HG02970 (cell line): ENCODE data around the gene ZBTB7A.

Experiments used
- ATAC-seq: cut with Tn5 transposase; IDR thresholded peaks from one replicate; pipeline ENCODE4 v1.9.1; 2021; ENCODE audit warnings: mild to moderate bottlenecking, moderate library complexity, moderate number of reproducible peaks; ENCODE audit not compliant: unreplicated experiment, low FRiP score

Gene ZBTB7A

DNA sequence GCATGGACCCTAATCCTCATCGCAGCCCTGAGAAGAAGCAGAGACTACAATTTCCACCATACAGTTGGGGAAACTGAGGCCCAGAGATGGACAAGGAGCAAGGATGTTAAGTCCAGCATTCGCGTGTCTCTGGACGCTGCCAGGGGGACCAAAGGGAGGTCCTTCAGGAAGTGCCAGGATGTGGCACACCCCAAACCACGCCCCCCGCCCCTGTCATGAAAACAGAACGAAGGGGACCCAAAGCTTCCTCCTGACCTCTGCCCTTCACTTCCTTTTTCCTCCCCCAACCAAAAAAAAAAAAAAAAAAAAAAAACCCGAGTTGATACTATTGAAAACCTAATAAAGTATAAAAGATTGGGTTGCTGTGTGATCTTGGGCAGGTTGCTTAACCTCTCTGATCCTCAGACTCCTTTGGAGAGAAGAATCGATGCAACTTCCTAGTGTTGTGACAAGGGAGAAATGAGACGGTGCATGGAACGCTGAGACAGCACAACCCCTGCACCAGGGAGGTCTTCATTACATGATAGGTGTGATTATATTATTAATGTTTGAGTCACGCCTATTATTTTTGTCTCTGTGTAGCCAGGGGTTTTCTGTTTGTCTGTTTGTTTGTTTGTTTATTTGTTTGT, 2.7 kb upstream of the ZBTB7A start:
- ATAC-seq, result no peak

DNA sequence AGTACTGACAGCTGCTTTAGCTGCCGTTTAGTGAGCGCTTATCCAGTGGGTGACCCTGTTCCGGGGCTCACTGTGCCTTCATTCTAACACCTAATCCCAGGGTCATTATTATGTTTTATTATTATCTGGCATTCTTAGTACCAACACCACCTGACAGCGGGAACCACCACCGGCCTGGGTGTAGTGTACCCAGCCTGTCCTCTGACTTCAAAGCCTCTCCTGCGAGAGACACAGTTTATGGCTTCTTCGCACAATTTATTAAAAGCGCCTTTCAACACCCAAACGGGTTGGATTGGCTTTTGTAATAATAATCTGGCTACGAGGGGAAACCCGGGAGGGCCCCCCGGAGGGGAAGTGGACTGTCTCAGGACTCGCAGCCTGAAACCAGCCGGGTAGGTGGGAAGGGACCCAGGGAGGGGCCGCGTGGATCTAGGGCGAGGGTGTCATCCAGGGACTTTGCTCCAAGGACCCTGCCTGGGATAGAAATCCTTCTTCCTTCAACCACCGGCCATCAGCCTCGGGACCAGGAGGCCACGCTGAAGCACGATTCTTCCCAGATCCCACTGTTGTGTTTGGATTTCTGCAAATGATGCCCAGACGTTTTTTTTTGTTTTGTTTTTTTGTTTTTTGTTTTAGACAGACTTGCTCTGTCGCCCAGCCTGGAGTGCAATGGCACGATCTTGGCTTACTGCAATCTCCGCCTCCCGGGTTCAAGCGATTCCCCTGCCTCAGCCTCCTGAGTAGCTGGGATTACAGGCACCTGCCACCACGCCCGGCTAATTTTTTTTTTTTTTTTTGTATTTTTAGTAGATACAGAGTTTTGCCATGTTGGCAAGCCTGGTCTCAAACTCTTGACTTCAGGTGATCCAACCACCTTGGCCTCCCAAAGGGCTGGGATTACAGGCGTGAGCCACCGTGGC, 1.6 kb upstream of the ZBTB7A start:
- ATAC-seq, result no peak

DNA sequence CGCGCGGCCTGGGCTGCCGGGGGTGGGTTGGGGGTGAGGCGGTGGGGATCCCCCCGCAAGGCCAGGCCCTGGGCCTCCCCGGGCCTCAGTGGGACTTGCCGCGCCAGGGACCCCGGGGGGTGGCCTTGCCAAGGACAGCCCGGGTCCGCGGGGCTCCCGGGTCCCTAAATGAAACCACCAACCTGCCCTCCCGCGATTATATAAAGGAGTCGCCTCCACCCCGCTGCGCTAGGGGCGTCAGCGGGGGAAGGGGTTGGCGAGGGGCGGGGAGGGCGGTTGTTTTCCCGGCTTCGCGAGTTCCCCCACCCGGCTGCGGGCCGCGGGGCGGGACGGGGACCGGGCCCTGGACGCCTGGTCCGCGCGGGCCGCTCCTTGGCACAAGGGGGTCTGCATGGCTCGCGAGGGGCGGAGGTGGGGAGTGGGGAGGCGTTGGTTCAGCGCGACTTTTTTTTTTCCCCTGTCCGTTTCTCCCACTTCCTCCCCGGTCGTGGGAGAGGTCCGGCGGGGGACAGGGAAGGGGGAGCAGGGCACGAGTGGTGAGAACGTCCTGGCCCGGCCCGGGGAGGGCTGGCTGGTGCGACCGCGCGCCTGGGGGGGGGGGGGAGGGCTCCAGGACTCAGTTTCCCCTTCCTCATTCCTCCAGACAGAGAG, 822 bp upstream of the ZBTB7A start:
- no peak for ATAC-seq

DNA sequence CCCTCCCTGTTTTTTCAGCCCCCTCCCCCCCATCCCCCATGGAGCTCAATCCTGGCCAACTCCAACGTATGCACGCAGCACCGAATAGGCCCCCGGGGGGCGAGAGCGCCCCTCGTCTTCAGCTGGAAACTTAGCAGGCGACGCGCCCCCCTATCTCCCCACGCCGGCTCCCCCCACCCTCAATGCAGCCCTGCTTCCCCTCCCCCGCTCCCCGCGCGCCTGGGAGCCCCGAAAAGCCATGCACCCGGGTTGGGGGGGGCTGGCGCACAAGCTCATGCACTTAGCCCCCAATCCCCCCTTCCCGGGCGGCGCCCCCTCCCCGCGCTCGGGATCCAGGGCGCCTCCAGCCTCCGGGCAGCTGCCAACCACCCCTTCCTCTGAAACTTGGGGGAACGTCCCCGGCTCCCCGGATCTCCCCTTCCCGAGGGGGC, 508 bp downstream of the ZBTB7A start:
- no peak for ATAC-seq

DNA sequence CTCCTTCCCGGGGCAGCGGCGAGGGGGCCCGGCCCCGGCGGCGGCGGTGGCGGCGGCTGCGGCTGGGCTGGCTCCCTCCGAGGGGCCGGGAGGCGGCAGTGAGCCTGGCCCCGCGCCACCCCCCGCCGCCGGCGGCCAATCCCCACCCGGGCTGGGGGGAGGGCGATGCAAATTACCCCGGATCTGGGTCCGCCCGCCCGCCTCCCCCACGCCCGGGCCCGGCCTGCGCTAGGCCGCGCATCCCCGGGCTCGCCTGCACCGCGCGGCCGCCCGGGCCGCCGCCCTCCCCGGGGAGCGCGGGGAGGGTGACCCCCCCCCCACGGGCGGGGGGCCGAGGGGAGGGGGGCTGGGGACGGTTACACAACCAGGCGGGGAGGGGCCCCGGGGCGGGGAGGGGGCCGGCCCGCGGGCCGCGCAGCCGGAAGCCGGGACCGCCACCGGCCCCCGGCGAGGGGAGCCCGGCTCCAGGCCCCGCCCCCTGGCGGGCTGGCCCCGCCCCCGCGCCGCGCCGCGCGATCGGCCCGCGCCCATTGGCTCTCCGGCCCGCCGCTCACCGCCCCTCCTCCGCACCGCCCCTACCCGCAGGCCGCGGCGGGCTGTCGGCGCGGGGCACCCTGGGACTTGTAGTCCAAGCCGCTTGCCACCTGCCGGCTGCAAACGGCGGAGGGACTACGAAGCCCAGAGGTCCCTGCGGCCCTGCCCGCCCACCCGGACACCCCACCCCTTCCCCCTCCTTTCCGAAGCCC, 1.1 kb downstream of the ZBTB7A start:
- peak; percentile 87 for ATAC-seq

DNA sequence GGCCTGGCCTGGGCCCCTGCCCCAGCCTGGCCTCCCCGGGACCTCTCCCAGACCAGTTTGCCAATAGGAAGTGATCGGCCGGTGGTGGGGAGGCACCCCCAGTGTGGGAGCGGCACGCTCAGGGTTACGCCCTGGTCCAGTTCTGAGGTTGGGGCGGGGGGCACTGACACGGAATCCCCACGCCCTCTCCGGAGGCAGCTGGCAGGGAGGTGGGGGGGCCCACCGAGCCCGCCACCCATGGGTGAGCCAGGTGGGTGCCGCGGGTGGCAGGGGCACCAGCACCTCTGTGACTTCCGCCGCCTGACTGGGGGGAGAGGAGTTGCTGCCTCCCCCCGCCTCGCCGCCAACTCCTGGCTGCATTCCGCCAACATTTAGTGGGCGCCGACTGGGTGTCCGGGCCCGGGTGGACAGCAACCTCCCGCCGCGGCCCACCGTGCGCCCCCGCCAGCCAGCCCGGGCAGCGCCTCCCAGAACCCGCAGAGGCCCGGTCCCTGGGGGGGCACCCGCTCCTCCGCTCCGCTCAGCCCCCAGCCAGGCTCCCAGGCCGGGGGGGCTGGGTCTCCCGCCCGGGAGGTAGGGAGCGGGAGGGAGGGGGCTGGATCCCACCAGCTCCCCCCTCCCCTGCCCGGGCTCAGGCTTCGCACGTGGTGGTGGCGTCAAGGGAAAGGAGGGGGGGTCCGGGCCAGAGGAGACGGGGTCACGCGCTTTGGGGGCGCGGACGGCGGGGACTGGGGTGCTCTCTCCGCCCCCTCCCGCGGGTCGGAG, 2.0 kb downstream of the ZBTB7A start:
- ATAC-seq, result peak; percentile 1

DNA sequence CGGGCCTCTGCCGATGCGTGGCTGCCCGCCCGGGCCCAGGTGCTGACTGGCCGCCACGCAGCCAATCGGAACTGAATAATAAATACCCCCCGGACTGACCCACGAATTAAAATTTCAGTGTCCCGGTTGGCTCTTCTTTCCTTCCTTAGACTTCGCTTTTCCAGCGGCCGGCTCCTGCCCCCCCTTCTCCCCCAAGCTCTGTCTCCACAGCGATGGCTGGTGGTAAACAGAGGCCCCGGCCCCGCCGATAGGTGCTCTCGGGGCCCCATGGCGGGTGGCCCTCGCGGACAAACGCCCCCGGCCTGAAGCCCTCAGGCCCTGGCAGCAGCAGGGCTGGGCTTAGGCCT, 2.6 kb downstream of the ZBTB7A start:
- ATAC-seq, result no peak

DNA sequence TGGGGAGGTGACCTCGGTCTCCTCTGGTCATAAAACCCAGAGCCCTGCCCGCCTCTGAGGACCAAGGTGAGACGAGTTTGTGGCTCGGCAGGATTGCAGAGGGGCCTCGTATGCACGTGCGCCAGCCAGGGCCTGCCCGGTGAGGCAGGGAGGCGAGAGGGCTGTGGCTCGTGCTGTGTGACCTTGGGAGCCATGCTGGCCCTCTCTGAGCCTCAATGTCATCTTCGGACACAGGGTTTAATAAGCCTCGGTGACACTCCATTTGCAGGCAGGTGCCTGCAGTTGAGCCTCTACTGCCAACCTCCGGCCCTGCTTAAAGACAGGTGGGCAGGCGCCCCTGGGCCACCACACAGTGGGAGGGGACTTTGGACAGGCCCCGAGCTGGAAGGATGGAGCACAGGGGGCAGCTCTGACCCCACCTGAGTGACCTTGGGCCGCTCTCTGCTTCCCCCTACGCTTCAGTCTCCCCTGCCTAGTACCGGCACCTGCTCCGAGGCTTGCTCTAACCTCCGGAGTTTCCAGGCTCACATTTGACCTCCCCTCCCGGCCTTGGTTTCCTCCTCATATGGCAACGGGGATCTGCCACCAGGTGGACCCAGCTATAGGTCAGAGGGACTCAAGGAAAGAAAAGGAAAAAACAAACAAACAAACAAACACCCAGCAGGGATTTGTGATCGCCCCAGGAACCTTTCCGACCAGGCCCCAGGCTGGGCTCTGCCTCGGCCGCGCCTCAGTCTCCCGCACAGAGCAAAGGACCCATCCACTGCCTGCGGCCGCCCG, 3.1 kb downstream of the ZBTB7A start:
- no peak for ATAC-seq

DNA sequence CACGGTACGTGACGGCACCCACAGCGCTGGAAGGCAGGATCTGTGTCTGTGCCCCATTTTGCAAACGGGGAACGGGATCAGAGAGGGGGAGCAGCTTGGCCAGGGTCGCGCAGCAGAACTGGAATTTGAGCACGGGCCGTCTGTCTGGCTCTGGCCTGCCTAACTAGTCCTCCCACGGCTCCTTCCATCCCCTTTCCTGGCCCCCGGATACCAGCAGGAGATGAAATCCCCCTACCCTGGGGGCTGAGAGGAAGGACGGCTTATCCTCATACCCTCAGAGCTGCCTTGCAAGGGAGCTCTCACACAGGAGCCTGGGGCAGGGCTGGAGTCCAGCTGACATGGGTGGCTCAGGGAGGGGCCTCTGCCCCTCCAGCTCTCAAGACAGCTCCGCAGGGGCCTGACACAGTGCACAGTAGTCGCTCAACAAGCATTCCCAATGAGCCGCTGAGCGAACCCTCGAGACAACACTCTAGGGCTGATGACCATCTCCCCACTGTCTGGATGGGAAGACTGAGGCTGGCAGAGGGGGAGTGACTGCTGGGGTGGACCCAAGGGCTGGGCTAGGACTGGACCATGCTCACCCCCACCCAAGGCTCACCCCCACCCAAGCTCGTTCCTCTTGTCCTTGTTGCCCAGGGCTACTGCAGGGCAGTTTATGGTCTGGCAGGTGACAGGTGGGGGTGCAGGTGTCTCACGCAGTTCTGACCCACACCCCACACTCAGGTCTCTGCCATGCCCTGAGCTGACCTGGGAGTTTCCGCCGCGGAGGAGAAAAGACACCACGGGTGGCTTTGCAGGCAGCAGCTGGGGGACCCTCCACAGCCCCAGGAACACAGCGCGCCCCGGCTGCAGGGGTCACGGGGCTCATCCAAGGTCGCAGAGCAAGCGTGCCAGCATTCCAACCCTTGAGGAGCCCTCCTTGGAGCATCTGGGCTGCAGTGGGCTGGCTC, 4.0 kb downstream of the ZBTB7A start:
- no peak for ATAC-seq

DNA sequence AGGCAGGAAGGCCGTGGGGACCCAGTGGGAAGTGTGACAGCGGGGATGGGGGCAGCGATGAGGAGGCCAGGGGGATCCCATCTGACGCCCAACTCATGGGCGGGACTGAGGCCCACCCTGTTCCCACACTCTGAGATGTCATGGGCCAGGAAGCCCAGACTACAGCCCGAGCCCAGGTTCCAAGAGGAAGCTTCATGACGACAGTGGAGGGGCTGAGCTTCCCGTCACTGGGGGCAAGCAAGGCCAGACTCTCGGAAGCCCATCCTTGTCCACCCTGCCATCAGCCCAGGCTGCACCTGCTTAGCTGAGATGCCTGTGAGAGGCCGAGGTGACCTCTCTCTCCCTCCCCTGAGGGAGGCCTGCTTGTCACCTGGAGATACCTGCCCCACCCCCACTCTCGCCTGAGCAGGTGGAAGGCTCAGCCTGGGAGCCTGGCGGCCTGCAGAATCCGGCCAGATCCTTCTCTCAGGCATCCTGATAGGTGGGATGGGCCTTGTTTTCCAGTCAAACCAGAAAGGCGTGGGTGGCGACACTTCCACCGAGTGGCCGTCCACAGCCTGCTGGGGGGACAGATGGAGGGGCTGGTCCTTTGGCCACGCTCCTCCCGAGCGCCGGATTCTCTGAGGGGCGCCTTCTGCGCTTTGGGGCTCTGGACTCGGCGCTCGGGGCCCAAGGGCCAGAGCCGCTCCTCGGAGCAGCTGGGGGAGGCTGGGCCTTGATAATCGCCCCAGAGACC, 4.8 kb downstream of the ZBTB7A start:
- no peak for ATAC-seq

DNA sequence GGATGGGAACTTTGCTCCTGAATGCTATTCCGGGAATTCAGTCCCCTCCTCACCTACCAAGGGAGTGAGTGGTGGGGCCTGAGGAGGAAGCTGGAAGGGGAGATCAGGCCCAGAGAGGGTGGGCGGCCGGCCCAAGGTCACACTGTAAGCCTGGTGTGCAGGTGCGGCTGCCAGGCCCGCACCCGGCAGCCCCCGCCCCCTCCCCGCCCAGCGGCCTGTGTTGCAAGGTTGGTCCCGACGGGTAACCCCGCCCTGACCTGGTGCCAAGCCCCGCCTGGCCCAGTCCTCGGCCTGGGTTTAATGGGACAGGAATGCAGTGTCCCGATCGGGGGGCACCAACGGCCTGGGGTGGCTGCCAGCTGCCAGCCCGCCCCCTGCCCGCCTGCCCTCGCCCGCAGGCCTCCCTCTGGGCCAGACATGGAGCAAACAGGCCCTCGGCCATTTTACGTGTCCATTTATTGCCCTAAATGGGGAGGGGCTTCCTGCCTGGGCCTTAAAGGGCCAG, 5.5 kb downstream of the ZBTB7A start:
- ATAC-seq, result no peak

DNA sequence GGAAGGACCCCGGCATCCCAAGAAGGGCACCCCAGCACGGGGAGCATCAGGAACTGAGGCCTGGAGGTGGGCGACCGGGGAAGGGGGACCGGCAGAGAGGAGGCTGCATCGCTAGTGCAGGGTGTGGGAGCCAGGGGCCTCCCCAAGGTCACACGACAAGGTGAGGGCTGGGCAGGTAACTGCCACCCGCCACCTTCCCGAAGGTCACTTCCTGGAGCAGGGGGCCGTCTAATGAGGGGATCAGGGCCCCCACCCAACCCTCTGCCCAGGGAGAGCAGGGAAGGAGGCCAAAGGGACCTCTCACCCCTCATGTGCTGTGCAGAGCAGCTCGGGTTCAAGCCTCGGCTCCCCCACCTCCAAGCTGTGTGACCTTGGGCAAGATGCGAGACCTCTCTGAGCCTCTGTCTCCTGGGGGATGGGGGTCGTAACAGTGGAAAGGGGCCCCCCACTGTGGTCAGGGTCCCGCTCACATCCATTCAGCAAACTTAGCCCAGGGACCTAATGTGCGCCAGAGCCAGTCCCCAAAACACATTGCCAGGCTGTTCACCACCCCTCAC, 6.0 kb downstream of the ZBTB7A start:
- ATAC-seq, result no peak

DNA sequence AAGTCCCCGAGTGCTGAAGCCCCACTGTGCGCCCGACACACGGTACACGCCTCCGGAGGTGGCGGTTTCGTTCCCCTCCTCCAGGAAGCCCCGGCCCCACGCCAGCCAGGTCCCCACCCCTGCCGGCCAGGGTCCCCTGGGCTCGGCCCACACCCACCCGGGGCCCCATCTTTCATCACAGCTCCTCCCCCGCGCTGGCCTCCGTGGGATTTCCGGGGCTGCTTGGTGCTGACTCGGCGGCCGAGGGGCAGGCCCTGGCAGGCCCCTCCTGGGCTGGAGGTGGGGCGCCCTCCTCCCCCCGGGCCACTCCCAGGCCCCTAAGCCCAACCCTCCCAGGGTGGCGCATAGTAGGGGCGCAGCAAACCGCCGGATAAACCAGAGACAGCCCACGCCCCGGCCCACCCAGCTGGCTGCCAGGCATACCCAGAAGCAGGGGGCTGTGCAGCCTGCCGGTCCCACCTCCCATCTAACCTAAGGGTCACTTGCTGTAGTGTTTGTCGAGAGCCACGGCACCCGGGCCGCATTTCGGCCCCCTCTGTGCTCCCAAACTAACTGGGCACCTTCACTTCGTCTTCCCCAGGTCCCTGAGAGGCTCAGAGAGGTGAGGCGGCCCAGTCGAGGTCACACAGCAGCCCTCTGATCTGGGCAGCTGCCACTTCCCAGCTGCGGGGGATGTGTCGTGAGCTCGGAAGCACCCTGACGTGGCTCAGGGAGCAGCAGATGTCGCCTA, 6.6 kb downstream of the ZBTB7A start:
- ATAC-seq, result no peak

DNA sequence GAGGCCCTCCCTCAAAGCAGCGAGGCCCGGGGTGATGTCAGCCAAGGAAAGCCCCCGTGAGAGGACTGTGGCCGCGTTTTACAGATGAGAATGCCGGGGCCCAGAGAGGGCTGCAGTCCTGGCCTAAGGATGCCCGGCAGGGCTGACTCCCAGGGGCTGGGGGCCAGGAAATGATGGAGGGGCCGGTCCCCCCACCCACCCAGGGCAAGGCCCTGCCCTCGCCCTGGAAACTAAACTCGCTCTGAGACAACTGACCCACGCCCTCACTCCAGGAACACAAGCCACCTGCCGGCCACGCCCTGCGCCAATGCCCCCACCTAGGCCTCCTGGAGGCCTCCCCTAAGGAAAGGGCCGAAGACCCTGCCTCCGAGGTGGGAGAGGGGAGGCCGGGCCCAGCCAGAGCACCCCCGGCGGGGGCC, 7.2 kb downstream of the ZBTB7A start:
- ATAC-seq, result no peak

DNA sequence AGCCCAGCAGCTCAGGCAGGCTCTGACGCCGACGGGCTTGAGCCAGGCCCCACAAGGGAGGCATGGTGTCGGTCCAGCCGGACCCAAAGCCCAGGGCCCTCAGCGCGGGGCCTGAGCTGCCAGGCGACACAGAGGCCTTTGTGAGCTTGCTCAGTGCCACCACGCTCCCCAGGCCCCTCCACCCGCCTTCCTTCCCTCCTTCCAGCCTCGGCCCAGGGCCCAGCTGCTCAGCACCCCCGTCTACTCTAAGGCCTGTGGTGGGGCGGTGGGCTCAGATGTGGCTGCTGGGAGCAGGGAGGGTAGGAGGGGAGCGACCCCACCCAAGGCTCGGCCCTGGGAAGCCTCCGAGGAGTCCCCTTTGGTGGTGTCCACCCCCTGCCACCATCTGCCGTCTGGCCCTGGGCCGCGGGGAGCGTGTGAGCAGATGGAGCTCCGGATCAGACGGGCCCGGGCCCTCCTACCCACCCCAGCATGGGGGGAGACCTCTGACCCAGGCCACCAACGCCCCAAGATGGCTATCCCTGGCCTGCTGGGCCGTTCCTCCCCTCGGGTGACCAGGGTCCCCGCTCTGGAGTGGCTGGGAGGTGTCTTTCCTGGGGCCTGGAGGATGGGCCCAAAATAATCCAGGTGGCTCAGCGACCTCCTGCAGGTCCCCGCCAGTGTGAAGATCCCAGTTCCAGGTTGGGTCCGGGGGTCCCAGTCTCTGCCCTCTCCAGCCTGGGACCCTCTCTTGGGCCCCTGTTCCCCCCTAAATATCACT, 7.8 kb downstream of the ZBTB7A start:
- no peak for ATAC-seq
